Activated CD4-positive, alpha-beta memory T cell treated with anti-CD3 and anti-CD28 coated beads, Interleukin-2, amount 10 ng/mL, durations not matched to agents 7 days and 5 days (primary cell): Measurements from ENCODE around the gene ACOT7. TPM values are rescaled to one million over a fixed set of nuclear protein-coding genes. Genes with fewer than 3 reads are reported as not detected.

ENCODE experiments used
- CTCF ChIA-PET: fragments of 350-600 bp; sonication (Branson Sonifier 250); formaldehyde crosslinking; loops from one replicate; lab custom pipeline; 2021; ENCODE audit warnings: antibody characterized with exemption, inconsistent platforms; lab: Charles Lee
- POLR2A ChIA-PET: fragments of 350-600 bp; sonication (Branson Sonifier 250); formaldehyde crosslinking; loops from one replicate; lab custom pipeline; 2021; ENCODE audit warnings: antibody characterized with exemption; lab: Charles Lee
- DNase-seq: peaks from one replicate; pipeline ENCODE4 v3.0.0-alpha.2; 2020
- H3K27ac Mint-ChIP-seq: one replicate; pipeline ENCODE4 v1.8.0; 2021; ENCODE audit warnings: mild to moderate bottlenecking, mixed read lengths
- H3K27me3 Mint-ChIP-seq: one replicate; pipeline ENCODE4 v1.8.0; 2021; ENCODE audit warnings: mixed read lengths
- H3K36me3 Mint-ChIP-seq: one replicate; pipeline ENCODE4 v1.8.0; 2021; ENCODE audit warnings: low read depth, mixed read lengths
- H3K4me1 Mint-ChIP-seq: one replicate; pipeline ENCODE4 v1.8.0; 2021; ENCODE audit warnings: mixed read lengths
- H3K4me3 Mint-ChIP-seq: one replicate; pipeline ENCODE4 v1.8.0; 2021; ENCODE audit warnings: mild to moderate bottlenecking, mixed read lengths
- H3K9me3 Mint-ChIP-seq: one replicate; pipeline ENCODE4 v1.8.0; 2021; ENCODE audit warnings: mixed read lengths
- total RNA-seq, 2 experiments: library from RNA; stranded (reverse); gene quantifications; one replicate each; pipeline ENCODE4 v1.2.3, GENCODE V29; 2021

The ACOT7 gene
- total RNA-seq, 2 experiments from 2014 or later = 56.8 to 58.6 TPM

- no peak overlapping the region for H3K27ac Mint-ChIP-seq
- H3K4me3 Mint-ChIP-seq = no peak overlapping the region
- no peaks in the 10 kb centered on the region for H3K9me3 Mint-ChIP-seq
- ChIA-PET POLR2A (no interaction called here), CTCF (no interaction called here)
- no peak for DNase-seq
- H3K4me1 Mint-ChIP-seq = peaks cover 6% of the 10 kb centered on the region
- H3K27me3 Mint-ChIP-seq = no peaks in the 10 kb centered on the region
- peaks cover 11% of the 10 kb centered on the region for H3K36me3 Mint-ChIP-seq
These were observed 99.3 kb downstream of the ACOT7 start for GRCh38 chr1:6294080-6294889.

GRCh38 chr1:6292102-6292501 lies 101.5 kb downstream of the ACOT7 start:
- POLR2A ChIA-PET = no interaction called here
- H3K4me1 Mint-ChIP-seq = peaks cover 12% of the 10 kb centered on the region
- no peaks in the 10 kb centered on the region for H3K9me3 Mint-ChIP-seq
- peaks cover 11% of the 10 kb centered on the region for H3K36me3 Mint-ChIP-seq
- no peak overlapping the region for H3K4me3 Mint-ChIP-seq
- H3K27me3 Mint-ChIP-seq = no peaks in the 10 kb centered on the region
- no peak overlapping the region for H3K27ac Mint-ChIP-seq
- CTCF ChIA-PET = no interaction called here
- DNase-seq = no peak

GRCh38 chr1:6288665-6289064 lies 104.9 kb downstream of the ACOT7 start:
- CTCF ChIA-PET = no interaction called here
- peaks cover 5% of the 10 kb centered on the region for H3K36me3 Mint-ChIP-seq
- no peaks in the 10 kb centered on the region for H3K9me3 Mint-ChIP-seq
- no peaks in the 10 kb centered on the region for H3K27me3 Mint-ChIP-seq
- H3K4me3 Mint-ChIP-seq = no peak overlapping the region
- DNase-seq = no peak
- no peak overlapping the region for H3K27ac Mint-ChIP-seq
- H3K4me1 Mint-ChIP-seq = peaks cover 6% of the 10 kb centered on the region
- POLR2A ChIA-PET = no interaction called here

- H3K4me3 Mint-ChIP-seq = no peak overlapping the region
- H3K27ac Mint-ChIP-seq = no peak overlapping the region
- peaks cover 6% of the 10 kb centered on the region for H3K4me1 Mint-ChIP-seq
- ChIA-PET CTCF (no interaction called here), POLR2A (no interaction called here)
- peaks cover under 1% of the 10 kb centered on the region for H3K36me3 Mint-ChIP-seq
- DNase-seq = no peak
- H3K27me3 Mint-ChIP-seq = no peaks in the 10 kb centered on the region
- no peaks in the 10 kb centered on the region for H3K9me3 Mint-ChIP-seq
These were observed 105.5 kb downstream of the ACOT7 start for GRCh38 chr1:6288026-6288425.

- CTCF ChIA-PET = no interaction called here
- Mint-ChIP-seq H3K9me3 (no peaks in the 10 kb centered on the region), H3K4me1 (peaks cover 6% of the 10 kb centered on the region), H3K4me3 (no peak overlapping the region), H3K27ac (no peak overlapping the region), H3K36me3 (no peaks in the 10 kb centered on the region), H3K27me3 (no peaks in the 10 kb centered on the region)
- POLR2A ChIA-PET = no interaction called here
- DNase-seq = no peak
These were observed 106.1 kb downstream of the ACOT7 start for GRCh38 chr1:6287431-6287886.

GRCh38 chr1:6287029-6287428 lies 106.5 kb downstream of the ACOT7 start:
- CTCF ChIA-PET = no interaction called here
- Mint-ChIP-seq H3K9me3 (no peaks in the 10 kb centered on the region), H3K4me1 (peaks cover 6% of the 10 kb centered on the region), H3K27me3 (no peaks in the 10 kb centered on the region), H3K27ac (no peak overlapping the region), H3K36me3 (no peaks in the 10 kb centered on the region), H3K4me3 (no peak overlapping the region)
- no peak for DNase-seq
- POLR2A ChIA-PET = no interaction called here

GRCh38 chr1:6286266-6286665 lies 107.3 kb downstream of the ACOT7 start:
- Mint-ChIP-seq H3K9me3 (no peaks in the 10 kb centered on the region), H3K36me3 (no peaks in the 10 kb centered on the region), H3K4me3 (no peak overlapping the region), H3K4me1 (peaks cover 6% of the 10 kb centered on the region), H3K27me3 (no peaks in the 10 kb centered on the region), H3K27ac (no peak overlapping the region)
- ChIA-PET CTCF (no interaction called here), POLR2A (no interaction called here)
- no peak for DNase-seq

GRCh38 chr1:6285336-6285735 lies 108.2 kb downstream of the ACOT7 start:
- Mint-ChIP-seq H3K4me1 (peaks cover 6% of the 10 kb centered on the region), H3K9me3 (no peaks in the 10 kb centered on the region), H3K36me3 (no peaks in the 10 kb centered on the region), H3K27me3 (no peaks in the 10 kb centered on the region), H3K27ac (no peak overlapping the region), H3K4me3 (no peak overlapping the region)
- ChIA-PET CTCF (no interaction called here), POLR2A (no interaction called here)
- no peak for DNase-seq

GRCh38 chr1:6282577-6283270 lies 110.8 kb downstream of the ACOT7 start:
- Mint-ChIP-seq H3K4me3 (no peak overlapping the region), H3K4me1 (no peaks in the 10 kb centered on the region), H3K9me3 (no peaks in the 10 kb centered on the region), H3K27ac (no peak overlapping the region), H3K27me3 (no peaks in the 10 kb centered on the region), H3K36me3 (no peaks in the 10 kb centered on the region)
- CTCF ChIA-PET = no interaction called here
- DNase-seq = no peak
- POLR2A ChIA-PET = interaction anchor here (1.0 kb wide), 1 partner anchor 53 kb away, joined by 3 read pairs; no protein-coding TSS in a partner anchor

GRCh38 chr1:6281511-6282402 lies 111.8 kb downstream of the ACOT7 start:
- Mint-ChIP-seq H3K4me1 (no peaks in the 10 kb centered on the region), H3K4me3 (no peak overlapping the region), H3K36me3 (no peaks in the 10 kb centered on the region), H3K27ac (no peak overlapping the region), H3K9me3 (no peaks in the 10 kb centered on the region), H3K27me3 (no peaks in the 10 kb centered on the region)
- DNase-seq = no peak
- CTCF ChIA-PET = no interaction called here
- POLR2A ChIA-PET = interaction anchor here (1.0 kb wide), 1 partner anchor 54 kb away, joined by 3 read pairs; no protein-coding TSS in a partner anchor

GRCh38 chr1:6280761-6281451 lies 112.7 kb downstream of the ACOT7 start:
- H3K4me1 Mint-ChIP-seq = no peaks in the 10 kb centered on the region
- H3K36me3 Mint-ChIP-seq = no peaks in the 10 kb centered on the region
- no peak for DNase-seq
- H3K27me3 Mint-ChIP-seq = no peaks in the 10 kb centered on the region
- no peak overlapping the region for H3K27ac Mint-ChIP-seq
- no peak overlapping the region for H3K4me3 Mint-ChIP-seq
- ChIA-PET POLR2A (no interaction called here), CTCF (no interaction called here)
- no peaks in the 10 kb centered on the region for H3K9me3 Mint-ChIP-seq

- DNase-seq = no peak
- Mint-ChIP-seq H3K4me1 (no peaks in the 10 kb centered on the region), H3K27ac (no peak overlapping the region), H3K36me3 (no peaks in the 10 kb centered on the region), H3K27me3 (no peaks in the 10 kb centered on the region), H3K4me3 (no peak overlapping the region), H3K9me3 (no peaks in the 10 kb centered on the region)
- ChIA-PET POLR2A (no interaction called here), CTCF (interaction anchor here (0.6 kb wide), 1 partner anchor 69 kb away, joined by 3 read pairs; no protein-coding TSS in a partner anchor)
These were observed 113.8 kb downstream of the ACOT7 start for GRCh38 chr1:6279613-6280383.
